IPS DF 6.9 (cell line): ENCODE data around the gene FARS2.

ENCODE experiments used
- DNase-seq: peaks from one replicate; pipeline ENCODE4 v3.0.0-alpha.2; 2013; ENCODE audit warnings: low read depth, low spot score
- H3K27ac ChIP-seq: one replicate; pipeline ENCODE4 v1.5.1; 2013; ENCODE audit warnings: low read length, control low read depth
- H3K27me3 ChIP-seq: 2 replicates; pipeline ENCODE4 v1.6.1; 2013; ENCODE audit warnings: mild to moderate bottlenecking, low read length; ENCODE audit not compliant: control insufficient read depth, insufficient read depth
- H3K36me3 ChIP-seq: 2 replicates; pipeline ENCODE4 v1.6.1; 2013; ENCODE audit warnings: low read length; ENCODE audit not compliant: control insufficient read depth, insufficient read depth
- H3K4me1 ChIP-seq: 2 replicates; pipeline ENCODE4 v1.6.1; 2013; ENCODE audit warnings: low read length; ENCODE audit not compliant: control insufficient read depth, insufficient read depth
- H3K4me3 ChIP-seq: 2 replicates; pipeline ENCODE4 v1.5.1; 2013; ENCODE audit warnings: mild to moderate bottlenecking, low read length
- H3K9me3 ChIP-seq: 2 replicates; pipeline ENCODE4 v1.6.1; 2013; ENCODE audit warnings: low read length, inconsistent platforms; ENCODE audit not compliant: control insufficient read depth, insufficient read depth
- WGBS: extraction: QIAGEN DNeasy Blood & Tissue Kit; methylation state at CpG from one replicate; pipeline ENCODE4 v1.1.7; 2013; ENCODE audit warnings: mixed read lengths, missing lambda C conversion rate; ENCODE audit not compliant: insufficient read length, insufficient coverage; 5-methylcytosine and 5-hydroxymethylcytosine counted together

The FARS2 gene

GRCh38 chr6:5314191-5314865, 53.0 kb downstream of the FARS2 start:
- no CpG with 5 or more reads among the region's 4 CpGs for WGBS
- DNase-seq = no peak
- Histone ChIP-seq H3K9me3 (no peaks in the 10 kb centered on the region), H3K36me3 (no peaks in the 10 kb centered on the region), H3K4me3 (no peak overlapping the region), H3K4me1 (peaks cover 2% of the 10 kb centered on the region; the same call in 1 of the 2 replicates), H3K27me3 (no peaks in the 10 kb centered on the region), H3K27ac (no peak overlapping the region)

GRCh38 chr6:5315881-5316280, 54.6 kb downstream of the FARS2 start:
- H3K27me3 ChIP-seq = no peaks in the 10 kb centered on the region
- no CpG with 5 or more reads among the region's 5 CpGs for WGBS
- DNase-seq = no peak
- no peak overlapping the region for H3K4me3 ChIP-seq
- no peak overlapping the region for H3K27ac ChIP-seq
- H3K36me3 ChIP-seq = no peaks in the 10 kb centered on the region
- H3K4me1 ChIP-seq = peaks cover 2% of the 10 kb centered on the region; the same call in 1 of the 2 replicates
- no peaks in the 10 kb centered on the region for H3K9me3 ChIP-seq

GRCh38 chr6:5316951-5317350, 55.6 kb downstream of the FARS2 start:
- Histone ChIP-seq H3K36me3 (no peaks in the 10 kb centered on the region), H3K4me1 (peaks cover 2% of the 10 kb centered on the region; the same call in 1 of the 2 replicates), H3K4me3 (no peak overlapping the region), H3K27me3 (no peaks in the 10 kb centered on the region), H3K27ac (no peak overlapping the region), H3K9me3 (no peaks in the 10 kb centered on the region)
- no CpG with 5 or more reads among the region's 4 CpGs for WGBS
- no peak for DNase-seq

GRCh38 chr6:5318617-5319272, 57.4 kb downstream of the FARS2 start:
- WGBS = no CpG with 5 or more reads among the region's 7 CpGs
- Histone ChIP-seq H3K9me3 (no peaks in the 10 kb centered on the region), H3K4me1 (no peaks in the 10 kb centered on the region), H3K4me3 (no peak overlapping the region), H3K27me3 (no peaks in the 10 kb centered on the region), H3K36me3 (no peaks in the 10 kb centered on the region), H3K27ac (no peak overlapping the region)
- DNase-seq = no peak

GRCh38 chr6:5323979-5324378, 62.7 kb downstream of the FARS2 start:
- H3K36me3 ChIP-seq = no peaks in the 10 kb centered on the region
- H3K9me3 ChIP-seq = no peaks in the 10 kb centered on the region
- H3K27me3 ChIP-seq = no peaks in the 10 kb centered on the region
- no peaks in the 10 kb centered on the region for H3K4me1 ChIP-seq
- H3K4me3 ChIP-seq = no peak overlapping the region
- H3K27ac ChIP-seq = no peak overlapping the region
- no peak for DNase-seq
- WGBS = no CpG with 5 or more reads among the region's 3 CpGs

DNA sequence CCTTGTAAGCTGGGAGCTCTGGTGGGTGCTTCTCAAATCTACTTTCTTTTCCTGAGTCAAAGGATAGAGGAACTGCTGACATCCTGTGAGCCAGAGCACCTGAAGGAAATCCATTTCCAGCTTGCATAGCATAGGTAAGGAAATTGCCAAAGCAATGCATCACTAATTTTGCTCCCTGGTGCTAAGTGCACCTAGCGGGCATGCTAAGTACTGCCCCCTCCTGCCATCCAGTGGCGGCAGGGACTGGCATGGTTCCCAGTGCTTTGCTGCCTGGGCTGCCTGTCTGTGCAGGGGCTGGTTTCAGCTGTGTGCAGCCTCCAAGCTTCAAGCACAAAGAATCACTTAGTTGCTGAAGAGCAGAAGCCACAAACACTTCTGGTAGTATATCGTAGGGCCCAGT, 63.9 kb downstream of the FARS2 start:
- no CpG with 5 or more reads among the region's 3 CpGs for WGBS
- Histone ChIP-seq H3K27ac (no peak overlapping the region), H3K4me1 (no peaks in the 10 kb centered on the region), H3K36me3 (no peaks in the 10 kb centered on the region), H3K4me3 (no peak overlapping the region), H3K9me3 (no peaks in the 10 kb centered on the region), H3K27me3 (no peaks in the 10 kb centered on the region)
- no peak for DNase-seq

DNA sequence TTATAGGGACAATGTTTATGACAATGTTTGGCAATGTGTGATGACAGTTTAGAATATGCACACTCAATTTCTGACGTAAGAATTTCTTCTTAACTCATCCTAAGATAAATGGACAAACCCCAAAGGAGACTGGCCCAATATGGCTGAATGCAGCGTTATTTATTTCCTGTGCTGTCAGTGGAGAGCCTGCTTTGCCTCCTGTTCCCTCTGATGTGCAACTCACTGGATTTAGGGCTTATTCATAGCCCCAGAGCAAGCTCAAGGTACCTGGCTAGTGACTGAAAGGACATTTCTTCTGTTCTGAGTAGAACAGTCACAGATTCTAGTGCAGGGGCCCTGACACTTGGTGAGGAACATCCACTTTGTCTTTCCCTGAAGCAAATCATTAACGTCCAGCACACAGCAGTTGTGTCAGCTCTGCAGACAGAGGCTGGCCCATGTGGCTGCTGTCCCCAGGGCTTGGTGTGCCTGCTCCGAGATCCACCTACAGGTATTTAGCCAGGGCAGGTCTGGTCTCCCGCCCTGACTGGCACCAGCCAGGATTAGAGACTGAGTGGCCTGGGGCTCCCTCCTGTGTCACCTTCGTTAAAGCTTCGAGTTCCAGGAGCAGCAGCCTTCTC, 64.8 kb downstream of the FARS2 start:
- no CpG with 5 or more reads among the region's 7 CpGs for WGBS

GRCh38 chr6:5328800-5329199, 67.5 kb downstream of the FARS2 start:
- no peak for DNase-seq
- WGBS = no CpG with 5 or more reads among the region's 6 CpGs
- no peaks in the 10 kb centered on the region for H3K4me1 ChIP-seq

More for the DNA sequence above, 64.8 kb downstream of the FARS2 start:
- Histone ChIP-seq H3K27me3 (no peaks in the 10 kb centered on the region), H3K9me3 (no peaks in the 10 kb centered on the region), H3K36me3 (no peaks in the 10 kb centered on the region), H3K4me3 (no peak overlapping the region), H3K4me1 (no peaks in the 10 kb centered on the region), H3K27ac (no peak overlapping the region)
- no peak for DNase-seq

GRCh38 chr6:5331845-5332442, 70.6 kb downstream of the FARS2 start:
- H3K27ac ChIP-seq = no peak overlapping the region
- no peak overlapping the region for H3K4me3 ChIP-seq
- no peaks in the 10 kb centered on the region for H3K27me3 ChIP-seq
- no peaks in the 10 kb centered on the region for H3K9me3 ChIP-seq
- WGBS = no CpG with 5 or more reads among the region's 5 CpGs
- DNase-seq = no peak
- H3K36me3 ChIP-seq = no peaks in the 10 kb centered on the region
- H3K4me1 ChIP-seq = no peaks in the 10 kb centered on the region

More at GRCh38 chr6:5328800-5329199, 67.5 kb downstream of the FARS2 start:
- no peaks in the 10 kb centered on the region for H3K36me3 ChIP-seq
- no peak overlapping the region for H3K4me3 ChIP-seq
- H3K27me3 ChIP-seq = no peaks in the 10 kb centered on the region
- H3K9me3 ChIP-seq = no peaks in the 10 kb centered on the region
- H3K27ac ChIP-seq = no peak overlapping the region

GRCh38 chr6:5333658-5334057, 72.3 kb downstream of the FARS2 start:
- Histone ChIP-seq H3K4me1 (no peaks in the 10 kb centered on the region), H3K27ac (no peak overlapping the region), H3K36me3 (no peaks in the 10 kb centered on the region), H3K27me3 (no peaks in the 10 kb centered on the region), H3K4me3 (no peak overlapping the region), H3K9me3 (no peaks in the 10 kb centered on the region)
- WGBS = no CpG with 5 or more reads among the region's 3 CpGs
- no peak for DNase-seq
